Stimulated activated CD8-positive, alpha-beta memory T cell treated with anti-CD3 and anti-CD28 coated beads, Interleukin-7, amount 100 ng/mL, for 1 hour (primary cell): ENCODE data around the gene ALPP.
"Not testable (repeated sequence)": the region's sequence is repeated elsewhere in the genome, so short reads cannot be mapped to it uniquely, and the experiment has no call there.

Experiments used
- DNase-seq, 2 donors: peaks; one replicate each; pipeline ENCODE4 v3.0.0-alpha.2; 2020; ENCODE audit warnings: low read depth in 2 of 2

The ALPP gene

DNA sequence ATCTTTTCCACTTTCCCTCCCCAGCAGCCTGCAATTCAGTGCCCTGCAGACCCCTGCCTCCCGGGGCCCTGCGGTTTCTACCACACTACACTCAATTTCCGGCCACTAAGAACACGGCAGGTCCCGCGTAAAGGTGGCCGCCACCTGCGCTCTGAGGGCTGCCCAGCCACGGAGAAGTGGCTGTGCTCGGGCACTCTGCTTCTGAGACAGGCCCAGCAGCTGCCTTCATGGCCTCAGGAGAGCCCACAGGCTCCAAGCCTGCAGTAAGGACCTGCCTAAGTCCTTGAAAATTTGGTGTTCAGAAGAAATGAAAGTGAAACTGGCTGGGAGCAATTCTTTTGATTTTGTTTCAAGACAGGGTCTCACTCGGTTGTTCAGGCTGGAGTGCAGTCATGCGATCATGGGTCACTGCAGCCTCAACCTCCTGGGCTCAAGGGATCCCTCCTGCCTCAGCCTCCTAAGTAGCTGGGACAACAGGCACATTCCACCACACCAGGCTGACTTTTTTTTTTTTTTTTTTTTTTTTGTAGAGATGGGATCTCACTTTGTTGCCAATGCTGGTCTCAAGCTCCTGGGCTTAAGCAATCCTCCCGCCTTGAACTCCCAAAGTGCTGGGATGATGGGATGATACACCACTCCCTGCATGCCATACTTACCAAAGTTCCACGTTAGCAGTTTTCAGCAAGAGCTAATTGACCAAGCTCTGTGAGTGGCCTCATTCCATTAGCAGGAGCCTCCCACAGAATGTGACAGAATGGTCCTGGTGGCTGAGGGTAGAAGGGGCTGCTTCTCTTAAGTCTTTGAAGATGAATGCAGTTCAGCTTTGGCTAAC, 14.6 kb upstream of the ALPP start:
- DNase-seq = no peak

DNA sequence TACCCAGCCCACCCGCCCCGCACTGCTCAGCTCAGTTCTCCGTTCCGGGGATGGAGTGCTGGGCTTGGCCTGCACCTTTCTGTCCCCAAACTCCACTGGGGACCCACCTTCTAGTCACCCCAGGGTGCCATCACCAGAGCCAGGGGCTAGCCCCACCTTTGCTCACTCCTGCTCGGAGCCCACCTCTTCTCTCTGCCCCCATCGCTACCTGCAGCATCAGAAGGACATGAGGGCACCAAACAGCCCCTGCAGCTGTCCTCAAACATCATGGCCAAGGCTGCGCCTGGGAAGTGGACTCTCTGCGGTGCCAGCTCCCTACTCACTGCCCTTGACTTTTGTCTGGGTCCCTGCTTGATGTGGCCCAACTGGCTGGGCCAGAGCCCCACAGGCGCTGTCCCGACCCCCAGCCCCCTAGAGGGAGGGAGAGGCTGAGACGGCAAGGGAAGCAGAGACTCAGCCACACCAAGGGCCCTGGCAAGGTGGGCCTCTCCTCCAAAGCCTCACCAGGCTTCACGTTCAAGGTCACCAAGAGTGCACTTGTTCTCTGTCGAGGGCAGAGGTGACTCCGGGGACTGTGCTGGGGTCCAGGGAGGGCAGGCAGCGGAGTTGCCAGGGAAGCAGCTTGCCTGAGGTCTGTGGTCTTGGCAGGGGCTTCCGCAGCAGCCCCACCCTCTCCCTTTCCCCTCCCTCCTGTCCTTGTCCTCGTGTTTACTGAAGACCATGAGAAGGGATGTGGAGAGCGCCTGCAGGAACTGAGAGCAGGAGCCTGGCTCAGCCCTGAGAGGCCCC, 13.6 kb upstream of the ALPP start:
- not testable (repeated sequence) for DNase-seq

DNA sequence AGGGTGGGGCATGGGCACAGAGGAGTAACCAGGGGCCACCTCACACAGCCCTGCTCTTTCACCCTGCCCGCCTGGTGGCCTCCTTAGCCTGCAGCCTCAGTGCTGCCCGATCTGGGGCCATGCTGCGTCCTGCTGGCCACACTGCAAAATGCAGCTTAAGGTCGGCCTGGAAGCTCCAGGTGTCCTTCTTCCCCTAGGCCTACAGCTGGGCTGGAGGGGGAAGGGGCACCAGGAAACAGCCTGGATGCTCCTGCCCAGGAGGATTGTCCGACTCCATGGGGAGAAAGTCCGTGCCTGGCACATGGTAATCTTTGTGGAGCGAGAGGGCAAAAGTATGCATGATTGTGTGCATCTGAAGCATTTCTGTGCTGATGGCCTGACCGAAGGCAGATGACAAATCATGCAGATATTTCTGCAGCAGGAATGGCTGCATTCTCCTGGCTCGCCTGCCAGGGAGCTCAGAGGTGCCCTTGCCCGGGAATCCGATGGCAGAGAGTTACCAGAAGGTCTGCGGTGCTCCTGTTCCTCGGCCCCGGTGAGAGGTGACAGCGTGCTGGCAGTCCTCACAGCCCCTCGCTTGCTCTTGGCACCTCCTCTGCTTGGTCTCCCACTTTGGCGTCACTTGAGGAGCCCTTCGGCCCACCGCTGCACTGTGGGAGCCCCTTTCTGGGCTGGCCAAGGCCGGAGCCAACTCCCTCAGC, 12.8 kb upstream of the ALPP start:
- no peak for DNase-seq

DNA sequence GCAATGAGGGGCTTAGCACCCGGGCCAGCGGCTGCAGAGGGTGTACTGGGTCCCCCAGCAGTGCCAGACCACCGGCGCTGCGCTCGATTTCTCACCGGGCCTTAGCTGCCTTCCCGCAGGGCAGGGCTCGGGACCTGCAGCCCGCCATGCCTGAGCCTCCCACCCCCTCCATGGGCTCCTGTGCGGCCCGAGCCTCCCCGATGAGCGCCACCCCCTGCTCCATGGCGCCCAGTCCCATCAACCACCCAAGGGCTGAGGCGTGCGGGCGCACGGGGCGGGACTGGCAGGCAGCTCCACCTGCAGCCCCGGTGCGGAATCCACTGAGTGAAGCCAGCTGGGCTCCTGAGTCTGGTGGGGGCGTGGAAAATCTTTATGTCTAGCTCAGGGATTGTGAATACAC, 12.1 kb upstream of the ALPP start:
- DNase-seq = not testable (repeated sequence)

DNA sequence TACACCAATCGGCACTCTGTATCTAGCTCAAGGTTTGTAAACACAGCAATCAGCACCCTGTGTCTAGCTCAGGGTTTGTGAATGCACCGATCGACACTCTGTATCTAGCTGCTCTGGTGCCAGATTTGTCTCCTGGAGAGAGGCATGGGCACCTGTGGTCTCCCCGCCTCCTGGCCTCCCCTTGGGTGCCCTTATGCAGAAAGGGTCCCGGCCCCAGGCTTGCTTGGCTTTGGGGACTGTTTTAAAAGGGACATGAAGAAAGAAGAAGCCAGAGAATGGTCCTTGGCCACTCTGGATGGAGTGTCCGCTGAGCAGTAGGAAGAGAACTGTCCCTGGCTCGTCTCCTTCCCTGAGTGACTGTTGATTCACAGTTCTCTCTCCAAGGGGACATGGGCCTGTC, 11.5 kb upstream of the ALPP start:
- no peak for DNase-seq

DNA sequence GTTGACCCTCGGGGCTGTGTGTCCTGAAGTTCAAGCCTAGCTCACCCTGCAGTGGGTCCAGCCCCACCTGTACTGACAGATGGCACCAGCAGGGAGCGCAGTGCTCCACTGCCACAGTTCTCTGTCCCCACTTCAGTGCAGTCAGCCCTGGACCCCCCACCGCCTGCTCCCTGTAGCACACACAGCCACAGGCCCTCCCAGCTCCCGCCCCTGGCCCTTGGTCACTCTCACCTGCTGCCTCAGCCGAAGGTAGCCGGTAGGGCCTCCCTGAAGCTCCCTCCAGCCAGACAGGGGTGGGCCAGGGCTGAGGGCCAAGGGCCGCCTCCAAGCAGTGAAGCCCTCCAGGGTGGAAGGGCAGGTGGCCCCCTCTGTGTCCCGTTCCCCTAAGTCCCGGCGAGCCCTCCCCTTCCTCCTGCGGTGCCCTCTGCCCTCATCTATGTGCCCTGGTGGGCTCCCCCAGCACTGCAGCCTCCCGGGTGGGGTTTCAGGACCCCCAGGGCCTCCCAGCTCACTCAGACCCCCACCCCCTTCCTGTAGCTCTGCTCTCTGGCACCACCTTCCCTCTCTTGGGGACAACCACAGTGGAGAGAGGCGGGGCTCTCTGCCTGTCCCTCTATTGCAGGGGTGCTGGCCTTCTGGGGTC, 10.8 kb upstream of the ALPP start:
- no peak for DNase-seq

DNA sequence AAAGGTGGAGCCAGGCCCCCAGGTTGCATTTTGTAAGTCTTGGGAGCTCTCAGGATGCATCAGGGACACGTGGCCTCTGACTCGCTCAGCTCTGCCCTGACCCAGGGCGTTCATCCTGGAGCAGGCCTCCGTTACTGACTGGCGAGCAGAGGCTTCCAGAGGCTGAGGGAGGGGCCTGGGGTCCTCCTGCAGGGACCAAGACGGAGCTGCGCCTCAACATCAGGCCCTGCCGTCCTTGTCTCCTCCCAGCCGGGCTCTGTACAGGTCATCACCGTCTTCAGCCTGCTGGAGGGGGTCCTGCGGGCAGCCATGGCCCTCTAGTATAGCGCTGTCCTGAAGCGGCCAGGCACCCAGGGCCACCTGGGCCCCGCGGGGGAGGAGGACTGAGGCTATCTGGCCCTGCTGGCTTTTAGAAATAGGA, 10.2 kb upstream of the ALPP start:
- no peak for DNase-seq

DNA sequence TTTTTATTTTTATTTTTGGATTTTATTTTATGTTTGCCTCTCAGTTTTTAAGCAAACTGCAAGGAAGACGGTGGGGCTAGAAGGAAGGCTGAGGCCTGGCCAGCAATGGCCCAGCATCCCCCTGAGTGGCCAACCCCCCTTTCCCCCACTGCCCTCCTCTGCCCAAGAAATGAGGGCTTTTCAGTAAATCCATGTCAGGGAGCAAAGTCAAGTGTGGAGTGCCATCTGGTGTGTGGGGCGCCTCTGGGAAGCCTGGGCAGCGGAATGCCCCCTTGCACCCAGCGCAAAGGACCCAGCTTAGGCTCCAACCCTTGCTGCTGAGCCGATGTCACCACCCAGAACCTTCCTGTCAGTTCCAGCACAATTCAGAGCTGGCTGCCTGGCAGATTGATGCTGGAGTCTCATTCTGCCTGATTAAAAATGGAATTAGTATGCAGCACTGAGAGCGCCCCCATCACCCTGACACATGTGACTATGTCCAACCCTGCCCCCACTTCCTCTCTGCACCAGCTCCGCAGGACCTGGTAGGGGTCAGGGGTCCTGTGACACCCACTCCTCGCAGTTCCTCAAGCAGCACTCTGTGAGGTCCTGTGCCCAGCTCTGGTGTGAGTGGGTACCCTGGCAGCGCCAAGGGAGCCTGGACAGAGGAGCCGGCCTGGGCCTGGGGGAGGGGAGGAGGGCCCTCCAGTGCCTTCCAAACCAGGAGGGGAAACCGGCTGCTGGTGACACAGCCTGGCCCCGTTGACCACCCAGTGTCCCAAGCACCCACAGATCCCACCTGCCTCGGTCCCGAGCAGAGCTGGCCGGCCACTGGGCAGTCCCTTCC, 9.2 kb upstream of the ALPP start:
- DNase-seq = no peak

DNA sequence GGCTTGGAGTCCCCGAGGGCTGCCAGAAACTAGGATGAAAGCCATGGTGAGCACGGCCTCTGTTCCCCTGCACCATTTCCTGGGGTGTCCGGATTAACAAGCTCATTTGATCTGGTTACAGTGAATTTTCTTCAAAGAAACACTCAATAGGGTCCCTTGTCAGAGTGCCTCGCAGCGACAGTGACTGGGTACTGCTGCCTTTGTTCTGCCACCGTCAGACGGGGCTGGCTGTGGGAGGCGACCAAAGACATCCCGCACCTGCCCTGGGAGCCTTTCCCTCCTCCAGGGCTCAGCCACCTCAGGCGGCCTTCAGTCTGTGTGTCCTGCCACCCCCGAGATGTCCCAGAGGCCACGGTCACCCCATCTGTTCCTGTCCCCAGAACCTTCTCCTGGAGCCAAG, 8.5 kb upstream of the ALPP start:
- not testable (repeated sequence) for DNase-seq

DNA sequence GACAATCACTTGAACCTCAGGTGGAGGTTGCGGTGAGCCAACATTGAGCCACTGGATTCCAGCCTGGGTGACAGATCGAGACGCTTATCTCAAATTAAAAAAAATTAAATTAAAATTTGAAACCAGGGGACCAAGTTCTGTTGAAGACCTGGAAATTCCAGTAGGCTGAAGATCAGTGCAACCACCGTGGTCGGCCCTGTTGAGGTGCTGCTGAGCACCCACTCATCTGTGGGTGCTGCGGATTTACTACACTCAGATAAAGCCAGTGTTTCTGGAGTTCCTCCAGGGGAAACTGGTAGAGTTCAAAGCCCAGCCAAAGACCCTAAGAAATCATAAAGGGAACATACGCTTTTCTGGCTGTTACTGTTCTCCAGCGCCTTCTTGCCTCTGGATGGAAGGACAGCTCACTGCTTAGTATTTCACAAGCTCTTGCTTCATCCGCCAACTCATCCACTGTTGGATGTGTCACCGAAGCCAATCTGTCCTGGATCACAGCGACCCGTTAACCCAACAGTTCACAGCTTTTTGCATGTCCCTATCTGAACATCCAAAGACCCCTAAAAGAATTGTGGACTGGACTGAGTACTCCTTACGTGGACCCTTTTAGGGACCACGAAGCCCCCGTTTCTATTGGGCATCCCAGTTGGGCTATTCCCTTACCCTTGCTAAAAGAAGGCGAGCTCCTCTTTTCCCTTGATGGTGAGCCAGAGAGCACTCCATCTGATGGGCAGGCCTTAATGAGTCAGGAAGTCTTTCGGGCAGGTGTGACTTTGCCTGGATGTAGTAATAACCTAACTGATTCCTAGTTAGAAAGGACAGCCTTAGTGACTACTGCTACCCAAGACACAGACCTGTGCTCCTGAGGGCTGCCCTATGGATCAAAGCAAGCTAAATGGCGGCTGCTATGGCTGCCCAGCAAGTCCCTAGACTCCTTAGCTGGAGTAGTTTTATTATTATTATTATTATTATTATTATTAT, 6.0 kb upstream of the ALPP start:
- DNase-seq = no peak

DNA sequence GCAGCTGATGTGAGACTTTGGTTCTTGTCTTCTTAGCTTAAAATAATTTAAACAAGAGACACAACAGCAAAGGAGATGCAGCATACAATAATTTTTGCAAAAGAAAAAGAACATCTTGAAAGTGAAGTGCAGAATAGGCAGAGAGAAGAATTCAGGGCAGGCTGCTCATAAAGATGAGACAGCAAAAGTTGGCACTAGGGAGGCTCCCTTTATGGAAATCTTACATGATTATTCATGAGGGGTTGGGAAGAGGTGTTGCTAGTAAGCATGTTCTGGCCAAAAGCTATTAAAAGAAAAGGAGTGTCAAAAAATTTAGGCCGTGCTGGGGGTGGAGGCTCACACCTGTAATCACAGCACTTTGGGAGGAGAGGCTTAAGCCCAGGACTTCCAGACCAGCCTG, 4.2 kb upstream of the ALPP start:
- no peak for DNase-seq

DNA sequence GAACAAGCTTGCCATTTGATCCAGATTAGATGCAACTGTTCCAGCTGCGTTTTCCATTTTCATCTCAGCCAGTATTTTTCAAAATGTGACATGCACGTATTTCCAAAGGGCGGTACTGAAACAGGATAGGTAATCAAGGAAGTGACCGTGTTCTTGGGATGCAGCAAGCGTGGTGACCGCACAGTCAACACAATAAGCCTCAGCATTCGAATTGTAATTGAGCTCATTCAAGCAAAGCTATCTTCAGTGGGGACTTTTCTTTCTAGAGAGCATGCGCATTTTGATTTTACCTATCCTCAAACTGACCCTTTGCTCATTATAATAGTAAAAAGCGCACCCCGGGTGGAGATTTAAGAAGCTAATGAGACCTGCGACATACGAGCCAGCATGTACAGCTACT, 3.4 kb upstream of the ALPP start:
- DNase-seq = no peak

DNA sequence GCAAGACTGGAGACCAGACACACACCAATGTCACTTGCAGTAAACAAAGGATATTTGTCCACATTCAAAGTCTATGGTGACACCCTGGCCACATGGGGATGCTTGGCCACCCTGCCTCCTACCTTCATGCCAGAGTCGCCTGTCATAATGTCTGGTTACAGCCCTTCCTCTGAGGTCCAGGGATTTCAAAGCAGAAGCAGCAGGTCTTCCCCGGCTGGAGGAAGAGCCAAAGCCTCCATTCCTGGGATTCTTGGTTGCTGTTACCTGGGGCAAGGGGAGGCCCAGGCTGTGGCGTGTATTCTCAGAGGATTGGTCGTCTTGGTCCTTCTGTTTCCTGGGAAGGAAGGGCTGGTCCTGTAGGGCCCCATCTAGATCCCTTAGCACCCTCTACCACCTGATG, 2.3 kb upstream of the ALPP start:
- no peak for DNase-seq

DNA sequence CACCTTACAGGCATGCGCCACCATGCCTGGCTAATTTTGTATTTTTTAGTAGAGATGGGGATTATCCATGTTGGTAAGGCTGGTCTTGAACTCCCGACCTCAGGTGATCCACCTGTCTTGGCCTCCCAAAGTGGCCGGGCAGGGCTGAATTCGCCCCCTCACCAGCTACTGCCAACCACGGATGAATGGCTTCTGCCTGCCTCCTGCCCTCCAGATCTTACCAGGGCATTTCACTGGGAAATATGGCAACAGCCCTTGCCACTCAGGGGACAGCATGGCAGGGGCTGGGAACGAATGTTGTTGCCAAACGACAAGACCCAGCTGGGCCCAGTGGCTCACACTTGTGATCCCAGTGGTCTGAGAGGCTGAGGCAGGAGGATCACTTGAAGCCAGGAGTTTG, 1.8 kb upstream of the ALPP start:
- no peak for DNase-seq

DNA sequence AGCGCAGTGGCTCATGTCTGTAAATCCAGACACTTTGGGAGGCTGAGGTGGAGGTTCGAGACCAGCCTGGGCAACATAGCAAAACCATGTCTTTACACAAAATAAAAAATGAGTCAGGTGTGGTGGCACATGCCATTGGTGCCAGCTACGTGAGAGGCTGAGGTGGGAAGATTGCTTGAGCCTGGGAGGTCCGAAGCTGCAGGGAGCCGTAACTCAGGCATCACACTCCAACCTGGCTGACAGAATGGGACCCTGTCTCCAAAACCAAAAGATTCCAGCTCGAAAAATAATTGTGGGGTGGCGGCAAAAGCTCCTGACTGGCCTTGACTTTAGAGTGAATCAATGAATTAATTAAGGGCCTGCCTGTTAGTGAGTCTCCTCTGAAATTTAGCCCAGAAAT, 1.2 kb upstream of the ALPP start:
- no peak for DNase-seq

DNA sequence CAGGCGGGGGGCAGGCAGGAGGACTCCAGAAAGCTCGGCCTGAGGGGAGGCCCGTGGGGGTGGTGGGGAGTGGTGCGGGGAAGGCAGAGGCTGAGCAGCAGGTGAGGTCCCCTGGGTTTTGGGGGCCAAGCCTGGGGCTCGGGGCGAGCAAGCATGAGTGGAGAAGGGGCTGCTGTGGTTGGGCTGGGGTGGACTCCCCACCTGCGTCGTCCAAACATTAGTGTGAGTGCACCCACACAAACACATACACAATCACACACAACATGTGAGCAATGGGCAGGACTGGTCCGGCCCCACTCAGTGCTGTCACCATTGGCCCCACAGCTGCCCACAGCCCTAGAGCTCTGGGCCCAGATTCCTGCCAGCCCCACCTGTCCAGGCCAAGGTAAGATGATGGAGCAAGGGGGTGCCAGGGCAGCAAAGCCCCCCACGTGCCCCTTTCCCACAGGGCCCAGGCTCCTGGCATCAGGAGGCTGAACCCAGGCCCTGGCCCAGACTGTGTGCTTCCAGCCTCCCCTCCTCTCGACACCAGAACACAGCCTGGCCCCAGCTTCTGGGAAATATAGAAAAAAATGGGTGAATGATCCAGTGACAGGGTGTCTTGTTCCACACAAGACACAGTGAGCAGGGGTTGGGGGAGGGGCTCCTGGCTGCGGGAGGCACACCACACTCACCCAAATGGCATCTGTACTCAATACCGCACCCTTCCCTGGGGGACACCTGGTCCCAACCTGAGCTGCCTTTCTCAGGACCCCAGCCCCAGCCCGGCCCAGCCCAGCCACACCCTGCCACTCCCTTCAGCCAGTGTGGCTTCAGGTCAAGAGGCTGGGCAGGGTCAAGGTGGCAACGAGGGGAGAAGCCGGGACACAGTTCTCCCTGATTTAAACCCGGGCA, 463 bp upstream of the ALPP start:
- no peak for DNase-seq

DNA sequence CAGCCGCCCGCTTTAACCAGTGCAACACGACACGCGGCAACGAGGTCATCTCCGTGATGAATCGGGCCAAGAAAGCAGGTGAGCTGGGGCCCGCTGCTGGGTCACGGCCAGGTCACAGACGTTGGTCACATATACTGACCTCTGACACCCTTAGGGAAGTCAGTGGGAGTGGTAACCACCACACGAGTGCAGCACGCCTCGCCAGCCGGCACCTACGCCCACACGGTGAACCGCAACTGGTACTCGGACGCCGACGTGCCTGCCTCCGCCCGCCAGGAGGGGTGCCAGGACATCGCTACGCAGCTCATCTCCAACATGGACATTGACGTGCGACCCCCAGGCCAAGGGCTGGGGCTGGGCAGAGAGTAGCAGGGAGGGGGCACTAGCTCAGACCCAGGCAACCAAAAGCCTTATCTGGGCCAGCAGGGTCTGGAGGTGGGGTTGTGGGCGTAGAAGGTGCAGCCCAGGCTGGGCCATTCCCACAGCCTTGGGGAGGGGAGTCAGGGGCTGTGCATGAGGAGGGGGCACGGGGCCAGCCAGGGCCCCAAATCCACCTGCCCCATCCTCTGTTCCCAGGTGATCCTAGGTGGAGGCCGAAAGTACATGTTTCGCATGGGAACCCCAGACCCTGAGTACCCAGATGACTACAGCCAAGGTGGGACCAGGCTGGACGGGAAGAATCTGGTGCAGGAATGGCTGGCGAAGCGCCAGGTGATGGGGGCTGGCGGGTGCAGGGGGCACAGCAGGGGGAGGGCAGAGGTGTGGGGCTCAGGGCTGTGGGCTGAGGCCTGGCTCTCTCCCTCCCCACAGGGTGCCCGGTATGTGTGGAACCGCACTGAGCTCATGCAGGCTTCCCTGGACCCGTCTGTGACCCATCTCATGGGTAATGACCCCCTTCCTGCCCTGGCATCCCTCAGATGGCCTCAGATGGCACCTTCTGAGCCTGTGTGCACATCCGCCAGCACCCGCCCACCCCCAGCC, 1.3 kb downstream of the ALPP start:
- DNase-seq = not testable (repeated sequence)
